ENCODE results near the gene TSHZ2. TPM values are rescaled to one million over a fixed set of nuclear protein-coding genes. Genes with fewer than 3 reads are reported as not detected.

Gene TSHZ2
- total RNA-seq, 1 experiment from 2014 or later: 0.07 TPM

DNA sequence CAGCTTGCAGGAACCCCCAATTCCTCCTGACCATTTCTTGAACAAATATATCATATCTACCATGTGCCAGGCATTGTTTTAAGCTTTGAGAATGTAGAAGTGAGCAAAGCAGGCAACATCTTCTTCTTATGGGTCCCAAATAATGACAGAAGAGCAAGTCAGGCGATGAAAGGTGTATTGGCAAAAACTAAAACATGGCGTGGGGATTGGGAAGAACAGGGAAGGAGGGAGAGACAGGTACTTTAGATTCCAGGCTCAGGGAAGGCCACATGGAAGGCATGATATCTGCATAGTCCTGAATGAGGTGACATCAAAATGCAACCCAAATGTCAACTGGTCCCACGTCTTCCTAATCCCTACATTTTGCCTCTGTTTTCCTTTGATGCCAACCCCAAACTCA lies 434.4 kb downstream of the TSHZ2 start:
- ChIA-PET POLR2A (no interaction called here), RAD21 (ENCODE audit: low non-redundant PET in 1 of 2, low total read pairs in 2 of 2, uncharacterized antibody in 2 of 2, unreplicated experiment in 2 of 2) (no interaction called here), CTCF (no interaction called here)
- Histone ChIP-seq H3K9me2 (ENCODE audit: insufficient read depth) (no peaks in the 10 kb centered on the region), H3K4me1 (ENCODE audit: control insufficient read depth in 1 of 2, insufficient read depth in 2 of 2, low read length in 2 of 2) (no peaks in the 10 kb centered on the region), H3K4me2 (ENCODE audit: low read length) (no peak overlapping the region), H4K20me1 (ENCODE audit: insufficient read depth) (no peaks in the 10 kb centered on the region), H3K79me2 (ENCODE audit: insufficient read depth, low read length) (no peaks in the 10 kb centered on the region), H3K27ac (ENCODE audit: low read depth, low read length) (no peak overlapping the region), H3K9me3 (ENCODE audit: control insufficient read depth in 1 of 2, insufficient read depth in 1 of 2, low read depth in 1 of 2, low read length in 2 of 2) (no peaks in the 10 kb centered on the region), H3K36me3 (ENCODE audit: control insufficient read depth in 1 of 2, insufficient read depth in 2 of 2, low read length in 2 of 2) (no peaks in the 10 kb centered on the region), H2AFZ (ENCODE audit: low read depth, low read length, poor library complexity, severe bottlenecking) (no peak overlapping the region), H3K4me3 (replicated peaks in 1 of 2; ENCODE audit: low read depth in 1 of 2, low read length in 2 of 2) (no peak overlapping the region), H3K27me3 (ENCODE audit: insufficient read depth, low read length) (peaks cover 8% of the 10 kb centered on the region), H3K9ac (ENCODE audit: low read length) (no peak overlapping the region)
- no peak for DNase-seq (ENCODE audit: low read depth, low spot score)
- no peak for TF ChIP-seq TCF7L2 (IDR thresholded peaks at IDR 0.05; ENCODE audit: borderline replicate concordance, extremely low read depth, insufficient read depth, insufficient read length)
- TF ChIP-seq JUND (IDR thresholded peaks at IDR 0.05): no peak
- TF ChIP-seq, protein P1, sequence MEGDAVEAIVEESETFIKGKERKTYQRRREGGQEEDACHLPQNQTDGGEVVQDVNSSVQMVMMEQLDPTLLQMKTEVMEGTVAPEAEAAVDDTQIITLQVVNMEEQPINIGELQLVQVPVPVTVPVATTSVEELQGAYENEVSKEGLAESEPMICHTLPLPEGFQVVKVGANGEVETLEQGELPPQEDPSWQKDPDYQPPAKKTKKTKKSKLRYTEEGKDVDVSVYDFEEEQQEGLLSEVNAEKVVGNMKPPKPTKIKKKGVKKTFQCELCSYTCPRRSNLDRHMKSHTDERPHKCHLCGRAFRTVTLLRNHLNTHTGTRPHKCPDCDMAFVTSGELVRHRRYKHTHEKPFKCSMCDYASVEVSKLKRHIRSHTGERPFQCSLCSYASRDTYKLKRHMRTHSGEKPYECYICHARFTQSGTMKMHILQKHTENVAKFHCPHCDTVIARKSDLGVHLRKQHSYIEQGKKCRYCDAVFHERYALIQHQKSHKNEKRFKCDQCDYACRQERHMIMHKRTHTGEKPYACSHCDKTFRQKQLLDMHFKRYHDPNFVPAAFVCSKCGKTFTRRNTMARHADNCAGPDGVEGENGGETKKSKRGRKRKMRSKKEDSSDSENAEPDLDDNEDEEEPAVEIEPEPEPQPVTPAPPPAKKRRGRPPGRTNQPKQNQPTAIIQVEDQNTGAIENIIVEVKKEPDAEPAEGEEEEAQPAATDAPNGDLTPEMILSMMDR (IDR thresholded peaks at IDR 0.05 in 2 of 3, conservative IDR thresholded peaks at IDR 0.05 in 1 of 3; ENCODE audit: borderline replicate concordance in 1 of 3, insufficient read depth in 1 of 3, low read depth in 2 of 3, low read length in 2 of 3): no peak
- TF ChIP-seq SRF (IDR thresholded peaks at IDR 0.05; ENCODE audit: low read depth): no peak
- TF ChIP-seq, protein P2, sequence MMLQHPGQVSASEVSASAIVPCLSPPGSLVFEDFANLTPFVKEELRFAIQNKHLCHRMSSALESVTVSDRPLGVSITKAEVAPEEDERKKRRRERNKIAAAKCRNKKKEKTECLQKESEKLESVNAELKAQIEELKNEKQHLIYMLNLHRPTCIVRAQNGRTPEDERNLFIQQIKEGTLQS (IDR thresholded peaks at IDR 0.05): no peak
- TF ChIP-seq, protein P3, sequence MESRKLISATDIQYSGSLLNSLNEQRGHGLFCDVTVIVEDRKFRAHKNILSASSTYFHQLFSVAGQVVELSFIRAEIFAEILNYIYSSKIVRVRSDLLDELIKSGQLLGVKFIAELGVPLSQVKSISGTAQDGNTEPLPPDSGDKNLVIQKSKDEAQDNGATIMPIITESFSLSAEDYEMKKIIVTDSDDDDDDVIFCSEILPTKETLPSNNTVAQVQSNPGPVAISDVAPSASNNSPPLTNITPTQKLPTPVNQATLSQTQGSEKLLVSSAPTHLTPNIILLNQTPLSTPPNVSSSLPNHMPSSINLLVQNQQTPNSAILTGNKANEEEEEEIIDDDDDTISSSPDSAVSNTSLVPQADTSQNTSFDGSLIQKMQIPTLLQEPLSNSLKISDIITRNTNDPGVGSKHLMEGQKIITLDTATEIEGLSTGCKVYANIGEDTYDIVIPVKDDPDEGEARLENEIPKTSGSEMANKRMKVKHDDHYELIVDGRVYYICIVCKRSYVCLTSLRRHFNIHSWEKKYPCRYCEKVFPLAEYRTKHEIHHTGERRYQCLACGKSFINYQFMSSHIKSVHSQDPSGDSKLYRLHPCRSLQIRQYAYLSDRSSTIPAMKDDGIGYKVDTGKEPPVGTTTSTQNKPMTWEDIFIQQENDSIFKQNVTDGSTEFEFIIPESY (IDR thresholded peaks at IDR 0.05; ENCODE audit: extremely low read depth, insufficient replicate concordance, low read length): no peak
- TF ChIP-seq, protein P4, sequence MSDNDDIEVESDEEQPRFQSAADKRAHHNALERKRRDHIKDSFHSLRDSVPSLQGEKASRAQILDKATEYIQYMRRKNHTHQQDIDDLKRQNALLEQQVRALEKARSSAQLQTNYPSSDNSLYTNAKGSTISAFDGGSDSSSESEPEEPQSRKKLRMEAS (IDR thresholded peaks at IDR 0.05): no peak
- no peak for TF ChIP-seq EZH2phosphoT487 (IDR thresholded peaks at IDR 0.05; ENCODE audit: borderline replicate concordance)
- TF ChIP-seq CEBPB (IDR thresholded peaks at IDR 0.05; ENCODE audit: low read depth): no peak
- no peak for TF ChIP-seq SP1 (IDR thresholded peaks at IDR 0.05; ENCODE audit: low read depth)
- TF ChIP-seq RAD21 (IDR thresholded peaks at IDR 0.05; ENCODE audit: low read depth): no peak
- TF ChIP-seq ZFX (IDR thresholded peaks at IDR 0.05): no peak
- ATAC-seq: no peak
- intact Hi-C loops (cut with micrococcal nuclease): no loop called here
- BruUV-seq (replicated peaks): no TSS peak

Measured in HCT116 (cell line).